ENCODE data around the gene ZNF775.
"Not testable (repeated sequence)": the region's sequence is repeated elsewhere in the genome, so short reads cannot be mapped to it uniquely, and the experiment has no call there.

The ZNF775 gene

DNA sequence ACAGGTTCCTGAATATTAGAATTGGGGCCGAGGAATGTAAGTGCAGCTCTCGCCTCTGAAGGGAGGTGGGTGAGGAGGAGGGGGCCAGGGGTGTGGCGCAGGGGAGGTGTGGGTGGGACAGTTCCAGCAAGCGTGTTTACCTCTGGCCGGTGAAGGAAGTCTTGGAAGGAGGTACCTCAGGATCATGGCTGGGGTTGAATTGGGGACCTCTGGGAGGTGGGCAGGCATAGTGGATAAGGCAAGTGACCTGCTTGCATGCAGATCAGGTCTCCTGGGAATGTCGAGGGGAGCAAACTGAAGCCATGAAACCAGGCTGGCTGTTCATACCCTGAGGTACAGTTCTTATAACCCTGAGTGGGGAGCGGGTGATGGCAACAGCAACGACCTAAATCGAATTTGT, 2.0 kb downstream of the ZNF775 start:
- Histone ChIP-seq H3K9ac (ENCODE audit: low read depth in 1 of 2, low read length in 2 of 2) (no peak overlapping the region), H3K36me3 (ENCODE audit: control insufficient read depth in 1 of 2, insufficient read depth in 2 of 2, low read length in 2 of 2) (no peaks in the 10 kb centered on the region), H3K4me3 (ENCODE audit: low read depth in 1 of 2, low read length in 2 of 2) (no peak overlapping the region), H3K27ac (ENCODE audit: low read depth, low read length) (no peak overlapping the region), H3K9me3 (ENCODE audit: control insufficient read depth in 1 of 2, low read length in 2 of 2) (no peaks in the 10 kb centered on the region), H3K27me3 (ENCODE audit: control insufficient read depth in 1 of 2, insufficient read depth in 2 of 2, low read length in 2 of 2) (no peaks in the 10 kb centered on the region), H3K4me1 (ENCODE audit: control insufficient read depth in 1 of 2, insufficient read depth in 2 of 2, low read length in 2 of 2) (peaks cover 70 to 81% of the 10 kb centered on the region in 2 donors)

DNA sequence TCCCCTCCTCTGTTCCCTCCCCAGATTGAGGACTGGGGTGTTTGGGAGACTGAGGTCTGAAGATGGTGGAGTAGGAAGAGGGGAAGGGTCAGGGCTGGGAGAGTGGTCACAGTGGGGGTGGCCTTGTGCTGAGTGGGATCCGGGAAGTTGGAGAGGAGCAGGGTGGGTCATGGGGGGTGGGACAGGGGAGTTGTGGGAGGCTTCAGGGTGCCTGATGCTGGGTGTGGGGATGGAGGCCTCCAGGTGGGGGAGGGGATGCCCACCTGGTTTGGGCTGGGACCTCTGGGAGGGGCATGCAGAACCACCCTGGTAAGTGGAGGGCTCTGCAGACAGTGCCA, 2.6 kb downstream of the ZNF775 start:
- H3K27me3 ChIP-seq (ENCODE audit: control insufficient read depth in 1 of 2, insufficient read depth in 2 of 2, low read length in 2 of 2) = no peaks in the 10 kb centered on the region
- no peaks in the 10 kb centered on the region for H3K36me3 ChIP-seq (ENCODE audit: control insufficient read depth in 1 of 2, insufficient read depth in 2 of 2, low read length in 2 of 2)
- no peak overlapping the region for H3K27ac ChIP-seq (ENCODE audit: low read depth, low read length)
- no peak overlapping the region for H3K9ac ChIP-seq (ENCODE audit: low read depth in 1 of 2, low read length in 2 of 2)
- H3K4me3 ChIP-seq (ENCODE audit: low read depth in 1 of 2, low read length in 2 of 2) = no peak overlapping the region
- H3K4me1 ChIP-seq (ENCODE audit: control insufficient read depth in 1 of 2, insufficient read depth in 2 of 2, low read length in 2 of 2) = peaks cover 63 to 75% of the 10 kb centered on the region in 2 donors
- no peaks in the 10 kb centered on the region for H3K9me3 ChIP-seq (ENCODE audit: control insufficient read depth in 1 of 2, low read length in 2 of 2)

DNA sequence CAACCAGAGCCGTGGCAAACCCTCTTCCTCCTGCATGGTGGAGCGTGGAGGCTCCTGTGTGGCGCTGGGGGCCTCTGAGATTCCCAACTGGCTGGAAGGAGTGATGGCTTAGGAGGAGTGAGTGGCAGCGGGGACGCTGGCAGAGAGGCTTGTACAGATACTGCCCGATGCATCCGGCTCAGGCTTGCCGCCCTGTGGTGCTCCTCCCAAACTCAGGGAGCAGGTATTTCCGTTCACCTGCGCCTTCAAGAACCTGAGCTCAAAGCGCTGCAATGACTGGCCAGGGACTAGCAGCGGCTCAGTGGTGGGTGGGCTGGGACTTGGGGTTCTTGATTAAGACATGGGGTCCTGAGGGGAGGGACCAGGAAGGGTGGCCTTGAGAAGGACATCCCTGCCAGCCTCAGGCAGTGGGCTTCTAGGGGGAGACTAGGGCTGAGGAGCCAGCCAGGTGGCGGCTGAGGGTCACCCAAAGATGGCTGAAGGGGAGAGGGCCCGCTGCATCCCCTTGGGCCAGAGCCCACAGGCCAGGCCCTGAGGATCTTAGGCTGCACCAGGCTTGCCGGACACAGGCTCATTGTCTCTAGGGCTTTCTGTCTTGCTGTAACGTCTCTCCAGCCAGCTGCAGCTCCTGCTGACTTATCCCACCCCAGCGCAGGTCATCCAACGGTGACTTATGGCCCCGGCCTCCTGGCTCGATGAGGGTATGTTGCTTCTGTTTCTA, 3.2 kb downstream of the ZNF775 start:
- no peak overlapping the region for H3K27ac ChIP-seq (ENCODE audit: low read depth, low read length)
- peaks cover 58 to 69% of the 10 kb centered on the region in 2 donors for H3K4me1 ChIP-seq (ENCODE audit: control insufficient read depth in 1 of 2, insufficient read depth in 2 of 2, low read length in 2 of 2)
- no peaks in the 10 kb centered on the region for H3K27me3 ChIP-seq (ENCODE audit: control insufficient read depth in 1 of 2, insufficient read depth in 2 of 2, low read length in 2 of 2)
- no peaks in the 10 kb centered on the region for H3K36me3 ChIP-seq (ENCODE audit: control insufficient read depth in 1 of 2, insufficient read depth in 2 of 2, low read length in 2 of 2)
- H3K9ac ChIP-seq (ENCODE audit: low read depth in 1 of 2, low read length in 2 of 2) = peak overlapping the region in 1 of 2 donors; percentile 6
- H3K4me3 ChIP-seq (ENCODE audit: low read depth in 1 of 2, low read length in 2 of 2) = no peak overlapping the region
- H3K9me3 ChIP-seq (ENCODE audit: control insufficient read depth in 1 of 2, low read length in 2 of 2) = no peaks in the 10 kb centered on the region

DNA sequence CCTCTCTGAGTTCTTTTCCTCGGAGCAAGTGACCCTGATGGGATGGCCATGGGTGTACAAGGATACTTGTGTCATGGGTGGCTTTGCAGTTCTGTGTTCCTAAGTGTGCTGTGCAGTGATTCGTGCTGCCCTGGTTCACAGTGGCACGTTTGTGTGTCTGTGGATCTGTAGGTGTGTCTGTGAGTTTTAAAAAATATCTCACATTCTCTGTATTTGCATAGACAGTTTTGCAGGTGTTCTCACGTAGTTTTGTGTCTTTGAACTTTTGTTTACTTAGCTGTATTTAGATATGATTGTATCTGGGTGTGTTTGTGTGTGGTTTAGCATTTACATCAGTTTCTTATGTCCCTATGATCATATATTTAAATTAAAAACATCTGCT, 3.7 kb downstream of the ZNF775 start:
- H3K27me3 ChIP-seq (ENCODE audit: control insufficient read depth in 1 of 2, insufficient read depth in 2 of 2, low read length in 2 of 2) = no peaks in the 10 kb centered on the region
- no peaks in the 10 kb centered on the region for H3K9me3 ChIP-seq (ENCODE audit: control insufficient read depth in 1 of 2, low read length in 2 of 2)
- H3K9ac ChIP-seq (ENCODE audit: low read depth in 1 of 2, low read length in 2 of 2) = peak overlapping the region in 1 of 2 donors; percentile 6
- H3K36me3 ChIP-seq (ENCODE audit: control insufficient read depth in 1 of 2, insufficient read depth in 2 of 2, low read length in 2 of 2) = no peaks in the 10 kb centered on the region
- no peak overlapping the region for H3K27ac ChIP-seq (ENCODE audit: low read depth, low read length)
- H3K4me1 ChIP-seq (ENCODE audit: control insufficient read depth in 1 of 2, insufficient read depth in 2 of 2, low read length in 2 of 2) = peaks cover 54 to 64% of the 10 kb centered on the region in 2 donors
- no peak overlapping the region for H3K4me3 ChIP-seq (ENCODE audit: low read depth in 1 of 2, low read length in 2 of 2)

DNA sequence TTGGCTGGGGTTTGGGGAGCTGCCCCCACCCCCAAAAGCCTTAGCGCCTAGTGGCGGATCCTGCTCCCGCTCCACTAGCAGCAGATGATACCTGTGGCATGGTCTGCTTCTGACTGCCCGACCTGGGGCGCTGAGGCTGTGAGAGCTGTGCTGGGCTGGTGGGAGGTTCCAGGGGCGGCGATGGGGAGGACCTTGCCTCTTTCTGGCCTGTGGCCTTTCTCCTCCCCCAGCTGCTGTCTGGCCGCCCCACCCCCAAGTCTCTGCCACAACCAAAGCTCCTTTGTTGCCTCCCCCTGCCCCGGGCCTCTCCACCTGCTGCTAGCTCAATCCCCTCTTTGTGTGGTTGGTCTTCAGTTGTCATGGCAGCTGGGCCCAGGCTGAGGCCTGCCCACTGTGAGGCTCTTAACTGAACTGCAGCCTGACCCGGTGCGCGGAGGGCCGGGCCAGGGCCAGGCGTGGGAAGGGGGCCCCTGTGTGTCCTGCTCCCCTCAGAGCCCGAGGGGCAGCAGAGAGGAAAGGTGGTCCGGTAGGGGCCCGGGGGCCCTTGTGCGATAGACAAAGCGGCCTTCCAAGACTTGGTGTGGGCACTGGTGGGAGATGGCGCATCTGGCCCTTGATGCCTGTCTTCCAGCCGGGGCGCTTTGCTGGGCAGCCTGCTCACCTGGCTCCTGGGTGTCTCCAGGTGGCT, 4.7 kb downstream of the ZNF775 start:
- peak overlapping the region in 1 of 2 donors; percentile 19 for H3K4me3 ChIP-seq (ENCODE audit: low read depth in 1 of 2, low read length in 2 of 2)
- peak overlapping the region in 1 of 2 donors; percentile 20 for H3K9ac ChIP-seq (ENCODE audit: low read depth in 1 of 2, low read length in 2 of 2)
- no peaks in the 10 kb centered on the region for H3K27me3 ChIP-seq (ENCODE audit: control insufficient read depth in 1 of 2, insufficient read depth in 2 of 2, low read length in 2 of 2)
- H3K27ac ChIP-seq (ENCODE audit: low read depth, low read length) = no peak overlapping the region
- H3K9me3 ChIP-seq (ENCODE audit: control insufficient read depth in 1 of 2, low read length in 2 of 2) = no peaks in the 10 kb centered on the region
- no peaks in the 10 kb centered on the region for H3K36me3 ChIP-seq (ENCODE audit: control insufficient read depth in 1 of 2, insufficient read depth in 2 of 2, low read length in 2 of 2)
- peaks cover 45 to 58% of the 10 kb centered on the region in 2 donors for H3K4me1 ChIP-seq (ENCODE audit: control insufficient read depth in 1 of 2, insufficient read depth in 2 of 2, low read length in 2 of 2)

DNA sequence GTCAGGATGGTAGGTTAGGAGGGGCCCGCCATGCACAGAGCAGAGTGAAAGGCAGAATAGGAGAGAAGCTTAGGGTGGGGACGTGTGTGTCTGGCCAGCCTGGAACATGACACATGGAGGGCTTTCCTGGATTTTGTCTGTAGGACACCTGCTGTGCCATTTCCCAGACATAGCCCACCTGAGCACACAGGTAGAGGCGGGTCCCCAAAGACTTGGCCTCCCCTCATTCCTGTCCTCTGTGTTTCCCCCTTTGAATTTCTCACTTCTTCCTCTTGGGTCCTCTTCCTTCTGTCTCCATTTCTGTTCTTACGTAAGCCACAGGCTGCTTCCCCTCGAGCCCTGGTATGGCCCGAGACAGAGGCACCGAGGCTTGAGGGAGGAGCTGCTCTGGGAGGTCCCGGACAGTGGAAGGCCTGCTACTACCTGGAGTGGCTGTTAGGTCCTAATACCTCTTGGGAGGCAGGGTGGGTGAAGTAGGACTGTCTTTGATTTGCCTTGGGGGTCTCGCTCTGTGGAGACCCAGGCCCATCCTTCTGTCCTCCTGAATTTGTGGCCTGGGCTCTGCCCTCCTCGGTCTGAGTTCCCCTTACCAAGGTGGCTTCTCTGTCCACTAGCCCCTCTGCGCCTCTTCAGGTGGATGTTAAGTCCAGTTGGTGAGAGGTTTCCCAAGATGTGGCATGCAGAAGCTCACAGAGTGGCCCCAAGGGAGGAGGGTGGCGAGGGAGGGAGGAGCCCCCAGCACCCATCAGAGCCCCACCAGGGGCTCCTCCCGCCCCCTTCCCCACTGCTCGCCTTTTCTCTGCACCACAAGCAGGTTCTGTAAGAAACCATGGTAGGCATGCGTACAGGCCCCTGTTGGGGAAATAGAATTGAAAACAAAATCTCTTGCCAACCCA, 5.5 kb downstream of the ZNF775 start:
- no peak overlapping the region for H3K27ac ChIP-seq (ENCODE audit: low read depth, low read length)
- no peak overlapping the region for H3K9ac ChIP-seq (ENCODE audit: low read depth in 1 of 2, low read length in 2 of 2)
- no peaks in the 10 kb centered on the region for H3K9me3 ChIP-seq (ENCODE audit: control insufficient read depth in 1 of 2, low read length in 2 of 2)
- no peaks in the 10 kb centered on the region for H3K27me3 ChIP-seq (ENCODE audit: control insufficient read depth in 1 of 2, insufficient read depth in 2 of 2, low read length in 2 of 2)
- peaks cover 0 to 2% of the 10 kb centered on the region in 2 donors for H3K36me3 ChIP-seq (ENCODE audit: control insufficient read depth in 1 of 2, insufficient read depth in 2 of 2, low read length in 2 of 2)
- no peak overlapping the region for H3K4me3 ChIP-seq (ENCODE audit: low read depth in 1 of 2, low read length in 2 of 2)
- peaks cover 43 to 61% of the 10 kb centered on the region in 2 donors for H3K4me1 ChIP-seq (ENCODE audit: control insufficient read depth in 1 of 2, insufficient read depth in 2 of 2, low read length in 2 of 2)

DNA sequence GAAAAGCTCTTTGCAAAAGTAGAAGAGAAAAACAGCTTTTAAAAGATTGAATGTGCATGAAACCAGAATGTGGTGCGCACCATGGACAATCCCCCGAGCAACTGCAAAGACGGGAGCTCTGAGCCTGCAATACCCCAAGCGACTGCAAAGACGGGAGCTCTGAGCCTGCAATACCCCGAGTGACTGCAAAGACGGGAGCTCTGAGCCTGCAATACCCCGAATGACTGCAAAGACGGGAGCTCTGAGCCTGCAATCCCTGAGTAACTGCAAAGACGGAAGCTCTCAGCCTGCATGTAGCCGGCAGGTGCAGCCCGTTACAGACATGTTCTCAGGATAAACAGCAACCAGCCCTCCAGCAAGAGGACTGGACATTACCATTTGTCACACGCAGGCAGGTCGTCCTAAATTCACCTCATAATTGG, 6.2 kb downstream of the ZNF775 start:
- Histone ChIP-seq H3K36me3 (ENCODE audit: control insufficient read depth in 1 of 2, insufficient read depth in 2 of 2, low read length in 2 of 2) (peaks cover 0 to 2% of the 10 kb centered on the region in 2 donors), H3K9ac (ENCODE audit: low read depth in 1 of 2, low read length in 2 of 2) (no peak overlapping the region), H3K4me3 (ENCODE audit: low read depth in 1 of 2, low read length in 2 of 2) (no peak overlapping the region), H3K27me3 (ENCODE audit: control insufficient read depth in 1 of 2, insufficient read depth in 2 of 2, low read length in 2 of 2) (no peaks in the 10 kb centered on the region), H3K9me3 (ENCODE audit: control insufficient read depth in 1 of 2, low read length in 2 of 2) (no peaks in the 10 kb centered on the region), H3K27ac (ENCODE audit: low read depth, low read length) (no peak overlapping the region), H3K4me1 (ENCODE audit: control insufficient read depth in 1 of 2, insufficient read depth in 2 of 2, low read length in 2 of 2) (peaks cover 37 to 54% of the 10 kb centered on the region in 2 donors)

DNA sequence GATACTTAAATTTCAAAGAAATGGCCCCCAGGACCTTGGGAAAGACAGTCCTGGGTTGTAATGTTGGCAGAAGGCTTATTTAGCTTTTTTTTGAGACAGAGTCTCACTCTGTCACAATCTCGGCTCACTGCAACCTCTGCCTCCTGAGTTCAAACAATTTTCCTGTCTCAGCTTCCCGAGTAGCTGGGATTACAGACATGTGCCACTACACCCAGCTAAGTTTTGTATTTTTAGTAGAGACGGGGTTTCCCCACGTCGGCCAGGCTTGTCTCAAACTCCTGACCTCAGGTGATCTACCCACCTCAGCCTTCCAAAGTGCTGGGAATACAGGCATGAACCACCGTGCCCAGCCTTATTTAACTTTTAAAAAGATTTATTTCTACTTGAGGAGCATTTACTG, 6.8 kb downstream of the ZNF775 start:
- not testable (repeated sequence) for H3K36me3 ChIP-seq (ENCODE audit: control insufficient read depth in 1 of 2, insufficient read depth in 2 of 2, low read length in 2 of 2); H3K4me3 ChIP-seq (ENCODE audit: low read depth in 1 of 2, low read length in 2 of 2); H3K9ac ChIP-seq (ENCODE audit: low read depth in 1 of 2, low read length in 2 of 2); H3K27me3 ChIP-seq (ENCODE audit: control insufficient read depth in 1 of 2, insufficient read depth in 2 of 2, low read length in 2 of 2); H3K27ac ChIP-seq (ENCODE audit: low read depth, low read length); H3K9me3 ChIP-seq (ENCODE audit: control insufficient read depth in 1 of 2, low read length in 2 of 2)
- H3K4me1 ChIP-seq (ENCODE audit: control insufficient read depth in 1 of 2, insufficient read depth in 2 of 2, low read length in 2 of 2) = peaks cover 34 to 48% of the 10 kb centered on the region in 2 donors

DNA sequence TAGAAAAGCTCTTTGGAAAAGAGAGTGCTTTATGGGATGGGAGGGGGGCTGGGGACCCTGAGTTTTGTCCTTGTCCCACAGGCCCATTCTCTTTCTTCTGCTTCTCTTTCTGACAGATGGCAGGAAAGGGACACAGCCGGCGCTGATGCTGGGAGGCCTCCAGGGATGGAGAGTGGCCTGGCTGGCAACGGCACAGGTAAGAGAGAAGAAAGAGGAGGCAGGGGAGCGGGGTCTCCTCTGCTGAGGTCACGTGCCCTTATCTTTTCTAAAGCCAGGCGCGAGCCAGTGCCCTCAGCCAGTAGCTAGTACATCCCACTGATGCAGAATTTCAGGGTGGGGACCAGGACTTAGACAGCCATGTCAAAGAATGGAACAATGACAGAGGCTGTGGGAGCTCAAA, 9.2 kb downstream of the ZNF775 start:
- Histone ChIP-seq H3K27me3 (ENCODE audit: control insufficient read depth in 1 of 2, insufficient read depth in 2 of 2, low read length in 2 of 2) (no peaks in the 10 kb centered on the region), H3K9ac (ENCODE audit: low read depth in 1 of 2, low read length in 2 of 2) (no peak overlapping the region), H3K4me1 (ENCODE audit: control insufficient read depth in 1 of 2, insufficient read depth in 2 of 2, low read length in 2 of 2) (peaks cover 22 to 28% of the 10 kb centered on the region in 2 donors), H3K4me3 (ENCODE audit: low read depth in 1 of 2, low read length in 2 of 2) (no peak overlapping the region), H3K36me3 (ENCODE audit: control insufficient read depth in 1 of 2, insufficient read depth in 2 of 2, low read length in 2 of 2) (peaks cover 0 to 2% of the 10 kb centered on the region in 2 donors), H3K27ac (ENCODE audit: low read depth, low read length) (peak overlapping the region; percentile 32), H3K9me3 (ENCODE audit: control insufficient read depth in 1 of 2, low read length in 2 of 2) (no peaks in the 10 kb centered on the region)
